ENCODE data around the gene SH3RF2. TPM values are rescaled to one million over a fixed set of nuclear protein-coding genes. Genes with fewer than 3 reads are reported as not detected.

SH3RF2 gene
- total and polyA plus RNA-seq, 9 donors: 0.30 to 6.5 (median 0.81) TPM

DNA sequence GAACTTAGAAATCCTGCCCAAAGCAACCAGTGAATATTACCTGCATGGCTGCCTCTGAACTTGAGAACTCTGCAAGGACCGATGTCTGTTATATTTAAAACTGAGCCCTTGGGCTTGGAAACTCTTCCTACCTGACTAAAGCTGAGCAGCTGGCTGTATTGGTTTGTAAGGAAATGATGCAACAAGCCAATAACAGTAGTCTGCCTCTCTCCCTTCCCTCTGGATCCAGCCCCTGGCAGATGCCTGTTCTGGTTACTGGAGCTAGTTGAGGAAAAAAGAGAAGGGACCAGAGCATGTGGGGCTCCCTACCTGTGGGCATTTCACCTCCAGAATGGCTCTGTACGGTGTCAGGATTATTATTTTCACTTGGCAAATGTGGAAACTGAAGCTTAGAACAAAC, 34.7 kb downstream of the SH3RF2 start:
- 85 to 95% (median 86%) methylated on average over 2 of the region's 2 CpGs for WGBS, 3 donors
- TF ChIP-seq CTCF (IDR thresholded peaks at IDR 0.05) (no peak), EP300 (IDR thresholded peaks at IDR 0.05) (no peak), POLR2A (IDR thresholded peaks at IDR 0.05) (no peak)
- no peaks in the 10 kb centered on the region for H3K27me3 ChIP-seq
- intact Hi-C loops (cut with DNase I): no loop called here
- H3K4me1 ChIP-seq (ENCODE audit: insufficient read depth): no peaks in the 10 kb centered on the region
- H3K36me3 ChIP-seq: no peaks in the 10 kb centered on the region
- no peak overlapping the region for H3K27ac ChIP-seq
- no peak overlapping the region for H3K4me3 ChIP-seq
- DNase-seq: no peak
- no peaks in the 10 kb centered on the region for H3K9me3 ChIP-seq

DNA sequence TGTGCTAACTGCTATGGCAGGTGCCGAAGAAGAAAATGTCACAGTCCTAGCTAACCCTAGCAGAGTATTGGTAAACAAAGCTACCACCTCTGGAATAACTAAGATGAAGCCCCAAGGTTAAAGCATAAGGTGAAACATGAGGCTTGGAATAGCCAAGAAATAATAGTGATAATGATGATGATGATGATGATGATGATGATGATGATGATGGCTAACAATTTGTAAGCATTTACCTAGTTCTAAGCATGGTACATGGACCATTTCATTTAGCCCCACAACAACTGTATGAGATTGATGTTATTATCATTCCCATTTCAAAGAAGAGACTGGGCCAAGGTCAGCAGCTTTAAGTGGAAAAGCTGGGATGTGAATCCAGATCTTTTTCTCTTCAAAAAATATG, 35.3 kb downstream of the SH3RF2 start:
- Histone ChIP-seq H3K4me3 (no peak overlapping the region), H3K4me1 (ENCODE audit: insufficient read depth) (no peaks in the 10 kb centered on the region), H3K36me3 (no peaks in the 10 kb centered on the region), H3K27ac (no peak overlapping the region), H3K9me3 (no peaks in the 10 kb centered on the region), H3K27me3 (no peaks in the 10 kb centered on the region)
- TF ChIP-seq EP300 (IDR thresholded peaks at IDR 0.05) (no peak), CTCF (IDR thresholded peaks at IDR 0.05) (no peak)
- 95 to 97% (median 95%) methylated on average over 1 of the region's 1 CpG for WGBS, 3 donors
- intact Hi-C loops (cut with DNase I): no loop called here
- no peak for DNase-seq

DNA sequence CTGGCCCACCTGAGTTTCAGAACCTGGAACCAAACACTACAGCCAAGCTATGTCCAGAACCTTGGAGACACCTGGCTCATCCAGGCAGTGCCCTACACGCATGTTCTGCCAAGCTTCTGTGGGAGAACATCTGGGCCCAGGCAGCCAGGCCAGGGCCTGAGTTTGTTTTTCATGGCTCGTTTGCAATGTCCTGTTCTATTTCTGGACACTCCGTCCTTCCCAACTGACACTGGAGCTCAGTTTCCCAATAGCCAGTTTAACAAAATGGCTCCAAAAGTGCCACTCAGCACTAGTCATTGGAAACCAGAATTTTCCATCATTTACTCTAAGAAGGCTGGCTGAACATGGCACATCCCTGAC, 38.6 kb downstream of the SH3RF2 start:
- Histone ChIP-seq H3K27me3 (no peaks in the 10 kb centered on the region), H3K4me1 (ENCODE audit: insufficient read depth) (no peaks in the 10 kb centered on the region), H3K36me3 (no peaks in the 10 kb centered on the region), H3K9me3 (no peaks in the 10 kb centered on the region), H3K4me3 (no peak overlapping the region), H3K27ac (no peak overlapping the region)
- no peak for DNase-seq
- 53 to 71% (median 67%) methylated on average over 3 of the region's 3 CpGs for WGBS, 3 donors
- intact Hi-C loops (cut with DNase I): no loop called here
- TF ChIP-seq EP300 (IDR thresholded peaks at IDR 0.05): no peak
- no peak for TF ChIP-seq POLR2A (IDR thresholded peaks at IDR 0.05)
- TF ChIP-seq CTCF (IDR thresholded peaks at IDR 0.05): no peak

- no peak overlapping the region for H3K4me3 ChIP-seq
- H3K36me3 ChIP-seq: no peaks in the 10 kb centered on the region
- 28 to 35% (median 30%) methylated on average over 3 of the region's 3 CpGs for WGBS, 3 donors
- intact Hi-C loops (cut with DNase I): no loop called here
- H3K4me1 ChIP-seq (ENCODE audit: insufficient read depth): no peaks in the 10 kb centered on the region
- no peaks in the 10 kb centered on the region for H3K9me3 ChIP-seq
- H3K27me3 ChIP-seq: no peaks in the 10 kb centered on the region
- TF ChIP-seq EP300 (IDR thresholded peaks at IDR 0.05) (no peak), CTCF (IDR thresholded peaks at IDR 0.05) (no peak), POLR2A (IDR thresholded peaks at IDR 0.05) (no peak)
- H3K27ac ChIP-seq: no peak overlapping the region
- DNase-seq: no peak
Measured at GRCh38 chr5:145975361-145976066, 39.1 kb downstream of the SH3RF2 start.

Data from ovary (tissue), 9 donors.